GM19468 (cell line): Measurements from ENCODE around the gene NEAT1.

ENCODE experiments used
- ATAC-seq: cut with Tn5 transposase; IDR thresholded peaks from one replicate; pipeline ENCODE4 v1.9.1; 2021; ENCODE audit warnings: mild to moderate bottlenecking, moderate library complexity, moderate number of reproducible peaks; ENCODE audit not compliant: unreplicated experiment; ENCODE audit errors: extremely low read depth

Gene NEAT1

DNA sequence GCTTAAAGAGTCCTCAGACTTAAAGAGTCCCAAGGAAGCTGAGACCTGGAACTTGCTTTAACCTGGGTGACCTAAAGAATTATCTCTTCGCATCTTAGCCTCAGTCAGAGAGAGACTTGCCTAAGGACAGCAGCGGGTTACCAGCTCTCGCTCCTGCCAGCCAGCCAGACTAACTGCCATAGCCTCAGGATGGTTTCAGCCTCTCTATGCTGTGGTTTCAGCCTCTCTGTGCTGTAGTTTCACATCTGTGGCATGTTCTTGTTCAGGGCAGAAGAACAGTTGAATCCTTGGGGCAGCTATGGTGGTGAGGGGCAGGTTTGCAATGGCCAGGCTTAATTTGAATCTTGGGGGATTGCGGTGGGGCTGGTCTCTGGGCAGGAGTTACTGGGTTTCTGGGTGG is 33.9 kb upstream of the NEAT1 start:
- no peak for ATAC-seq

- no peak for ATAC-seq
Measured at GRCh38 chr11:65389294-65389980, 33.2 kb upstream of the NEAT1 start.

DNA sequence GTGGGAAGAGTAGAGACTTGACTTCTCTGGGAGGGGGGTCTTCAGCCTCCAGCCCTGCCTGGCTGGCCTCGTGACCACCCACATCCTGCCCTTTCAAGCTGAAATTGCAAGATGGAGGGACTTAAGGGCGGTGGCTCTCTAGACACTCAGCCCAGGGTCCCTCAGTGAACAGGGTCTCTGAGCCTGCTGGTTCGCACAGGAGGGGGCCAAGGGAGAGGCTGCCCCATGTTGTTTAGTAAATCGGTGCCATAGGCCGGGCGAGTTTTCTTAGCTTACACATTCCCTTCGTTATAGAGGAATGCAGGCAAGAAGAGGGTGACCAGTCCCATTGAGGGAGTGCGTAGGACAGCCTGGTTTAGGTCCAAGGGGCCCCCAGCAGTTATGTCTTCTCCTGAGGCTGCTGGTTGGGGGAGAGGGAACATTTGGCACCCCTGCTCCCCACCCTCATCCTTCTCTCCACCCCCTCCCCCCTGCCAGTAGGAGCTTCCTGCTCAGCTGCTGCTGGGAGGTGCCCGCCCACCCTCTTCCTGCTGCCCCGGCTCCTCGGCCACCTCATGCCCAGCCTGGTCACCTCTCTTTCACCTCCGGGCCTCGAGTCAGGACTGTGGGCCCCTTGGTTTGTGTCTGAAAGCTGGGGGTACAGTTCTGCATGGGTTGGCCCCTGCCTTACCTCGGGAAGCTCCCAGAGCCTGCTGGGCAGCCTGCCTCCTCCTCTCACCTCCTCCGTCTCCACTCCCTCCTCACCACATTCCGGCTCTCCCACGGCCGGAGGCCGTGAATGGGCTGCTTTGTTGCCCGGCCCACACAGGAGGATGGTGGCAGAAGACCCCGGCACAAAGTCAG is 32.3 kb upstream of the NEAT1 start:
- ATAC-seq, result no peak

DNA sequence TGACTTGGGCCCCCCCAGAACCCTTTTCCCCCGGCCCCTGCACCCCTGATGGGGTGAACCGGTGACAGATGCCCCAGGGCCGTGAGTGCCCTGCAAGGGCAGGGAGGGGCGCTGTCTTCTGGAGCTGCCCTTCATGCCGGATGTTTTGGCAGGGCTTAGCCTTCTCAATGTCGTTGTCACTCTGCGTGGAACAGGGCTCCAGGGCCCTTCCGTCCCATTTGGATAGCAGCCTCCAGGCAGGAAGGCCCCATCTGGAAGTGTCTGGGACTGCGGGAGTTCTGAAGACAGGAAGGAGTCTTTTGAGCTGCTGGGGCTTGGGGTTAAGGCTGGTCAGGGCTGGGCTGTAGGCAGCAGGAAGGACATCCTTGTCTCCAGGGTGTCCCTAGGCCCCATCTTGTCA is 31.6 kb upstream of the NEAT1 start:
- ATAC-seq, result no peak

- ATAC-seq, result no peak
Measured at GRCh38 chr11:65392186-65392829, 30.3 kb upstream of the NEAT1 start.

DNA sequence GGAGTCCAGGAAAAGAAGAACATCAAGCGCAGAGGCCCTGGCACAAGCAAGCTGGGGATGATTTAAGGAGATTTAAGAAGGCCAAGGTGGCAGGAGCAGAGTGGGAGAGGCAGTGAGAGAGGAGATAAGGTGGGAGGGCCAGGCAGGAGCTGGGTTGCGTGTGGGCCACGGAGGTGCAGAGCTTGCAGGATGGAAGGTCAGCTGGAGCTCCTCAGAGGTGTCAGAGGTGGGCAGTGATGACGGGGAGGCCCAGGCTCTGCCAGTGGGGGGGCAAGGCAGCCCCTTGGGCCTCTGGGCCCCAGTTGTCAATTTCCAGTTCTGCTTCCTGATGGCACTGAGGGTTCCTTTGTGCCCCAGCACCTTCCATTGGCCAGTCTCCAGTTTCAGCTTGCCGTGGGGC is 29.7 kb upstream of the NEAT1 start:
- ATAC-seq, result no peak

GRCh38 chr11:65393513-65394079 is 29.0 kb upstream of the NEAT1 start:
- no peak for ATAC-seq

- ATAC-seq, result no peak
Measured at GRCh38 chr11:65394125-65394536, 28.5 kb upstream of the NEAT1 start.

GRCh38 chr11:65395961-65396530 is 26.6 kb upstream of the NEAT1 start:
- ATAC-seq, result no peak

DNA sequence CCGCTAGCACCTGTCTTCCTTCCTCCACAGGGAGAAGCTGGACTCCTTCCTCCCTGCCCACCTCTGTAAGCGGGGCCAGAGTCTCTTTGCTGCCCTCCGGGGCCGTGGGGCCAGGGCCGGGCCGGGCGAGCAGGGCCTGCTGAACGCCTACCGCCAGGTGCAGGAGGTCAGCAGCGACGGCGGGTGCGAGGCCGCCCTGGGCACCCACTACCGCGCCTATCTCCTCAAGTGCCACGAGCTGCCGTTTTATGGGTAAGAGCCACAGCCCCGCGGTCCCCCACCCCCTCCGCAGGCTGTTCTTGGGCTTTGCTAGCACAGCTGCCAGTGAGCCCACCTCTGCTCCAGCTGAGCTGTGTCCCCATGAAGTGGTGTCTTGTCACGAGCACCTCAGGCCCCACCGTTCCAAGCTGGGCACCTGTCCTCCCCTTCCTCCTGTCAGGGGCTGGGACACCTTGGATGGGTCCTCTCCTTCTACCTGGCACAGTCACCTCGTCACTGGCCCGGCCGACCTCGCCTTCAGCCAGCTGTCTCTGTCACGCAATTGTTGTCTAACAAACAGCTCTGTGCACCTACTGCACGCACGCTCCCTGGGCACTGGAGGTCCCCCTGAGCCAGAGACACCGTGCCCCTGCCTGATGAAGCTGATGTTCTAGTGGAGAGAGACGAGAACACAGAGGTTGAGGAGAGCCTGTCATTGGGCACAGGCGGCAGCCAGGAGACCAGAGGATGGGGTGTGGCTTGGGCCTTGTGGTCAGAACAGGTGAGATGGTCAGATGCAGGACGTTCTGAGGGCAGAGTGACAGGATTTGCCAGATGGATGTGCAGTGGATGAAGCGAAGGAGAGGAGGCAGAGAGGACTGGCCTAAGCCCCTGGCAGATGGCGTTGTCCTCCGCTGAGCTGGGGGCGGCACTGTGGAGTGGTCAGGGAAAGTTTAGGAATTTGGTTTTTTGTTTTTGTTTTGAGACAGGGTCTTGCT is 25.5 kb upstream of the NEAT1 start:
- ATAC-seq, result no peak

- no peak for ATAC-seq
Measured at GRCh38 chr11:65398362-65398910, 24.2 kb upstream of the NEAT1 start.

DNA sequence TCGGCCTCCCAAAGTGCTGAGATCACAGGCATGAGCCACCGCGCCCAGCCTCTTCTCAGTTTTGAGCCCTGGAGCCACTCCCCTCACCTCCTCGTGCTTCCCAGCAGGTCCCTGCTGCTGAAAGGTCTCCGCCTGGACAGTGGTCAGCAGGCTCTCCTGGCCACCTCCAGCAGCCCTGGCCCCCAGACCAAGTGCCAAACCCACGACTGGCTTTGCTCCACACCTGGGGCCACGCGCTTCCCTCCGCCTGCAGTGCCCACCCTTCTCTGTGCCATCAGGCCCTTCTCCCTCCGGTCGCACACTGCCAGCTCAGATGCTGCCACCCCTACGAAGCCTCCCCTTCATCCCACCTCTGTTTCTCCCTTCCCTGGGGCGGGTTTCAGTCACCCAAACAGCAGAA is 23.3 kb upstream of the NEAT1 start:
- no peak for ATAC-seq

DNA sequence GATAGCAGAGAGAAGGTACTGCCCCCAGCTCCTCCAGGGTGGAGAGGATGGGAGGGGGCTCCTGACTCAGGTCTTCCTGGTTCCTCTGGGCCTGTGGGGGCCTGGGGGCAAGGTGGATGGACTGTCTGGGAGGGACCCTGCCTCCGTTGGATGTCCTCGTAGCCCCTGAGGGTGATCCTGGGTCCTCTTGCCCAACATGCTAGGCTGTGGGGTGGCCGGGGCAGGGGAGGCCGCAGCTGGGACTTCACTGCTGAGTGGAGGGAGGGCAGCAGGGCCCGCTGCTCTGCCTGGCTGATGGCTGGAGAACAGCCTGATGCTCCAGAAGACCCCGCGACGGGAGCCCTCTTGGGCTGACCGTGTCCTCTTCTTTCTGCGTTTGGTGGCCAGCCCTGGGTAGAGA is 22.8 kb upstream of the NEAT1 start:
- ATAC-seq, result no peak

GRCh38 chr11:65400307-65401072 is 22.1 kb upstream of the NEAT1 start:
- no peak for ATAC-seq

DNA sequence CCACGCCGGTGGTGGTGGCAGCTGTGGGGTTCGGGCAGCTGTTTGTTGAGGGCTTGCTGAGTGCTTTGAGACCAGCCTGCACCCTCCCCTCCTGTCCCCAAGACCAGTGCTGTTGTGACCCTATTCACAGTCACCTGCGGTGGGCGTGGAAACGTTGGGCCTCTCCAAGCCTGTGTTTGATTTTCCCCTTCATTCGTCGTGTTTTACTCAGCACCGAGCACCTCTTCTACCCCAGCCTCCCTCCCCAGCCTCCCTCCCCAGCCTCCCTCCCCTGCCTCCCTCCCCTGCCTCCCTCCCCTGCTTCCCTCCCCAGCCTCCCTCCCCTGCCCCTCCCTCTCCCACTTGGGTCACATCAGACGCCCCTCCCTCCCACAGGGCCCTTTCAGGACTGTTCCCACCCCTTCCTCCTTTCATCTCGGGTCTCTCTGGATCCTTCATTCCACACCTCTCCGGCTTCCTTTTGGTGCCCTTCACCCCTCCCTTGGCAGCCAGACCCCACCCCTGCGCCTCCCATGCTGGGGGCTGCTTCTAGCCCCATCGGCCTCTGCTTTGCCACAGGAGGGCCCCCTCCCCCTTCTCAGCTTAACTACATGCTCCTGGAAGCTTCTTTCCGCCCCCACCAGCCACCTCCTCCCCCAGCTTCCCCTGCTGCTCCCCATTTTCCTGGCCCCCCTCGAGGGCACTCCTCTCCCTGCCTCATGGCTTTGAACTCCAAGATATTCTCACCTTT is 21.4 kb upstream of the NEAT1 start:
- ATAC-seq, result no peak

- no peak for ATAC-seq
Measured at GRCh38 chr11:65401803-65402248, 20.8 kb upstream of the NEAT1 start.

- ATAC-seq, result no peak
Measured at GRCh38 chr11:65402790-65403189, 19.8 kb upstream of the NEAT1 start.
